Glomerular endothelial cell (primary cell): ENCODE data around the gene ARHGEF28. TPM values are rescaled to one million over a fixed set of nuclear protein-coding genes. Genes with fewer than 3 reads are reported as not detected.
A peak's percentile ranks its signal among the peaks of the same experiment; 100 is the strongest.

ENCODE experiments used
- DNase-seq: peaks from one replicate; pipeline ENCODE4 v3.0.0-alpha.2; 2011; ENCODE audit warnings: low read depth, low spot score; ENCODE audit errors: extremely low read depth
- total RNA-seq: library from RNA; depleted of rRNA; stranded (reverse); fragments of >200 nt; gene quantifications from 2 replicates; pipeline ENCODE4 v1.2.3, GENCODE V29; 2015

ARHGEF28 gene
- total RNA-seq, 1 donor from 2014 or later = 143 TPM

DNA sequence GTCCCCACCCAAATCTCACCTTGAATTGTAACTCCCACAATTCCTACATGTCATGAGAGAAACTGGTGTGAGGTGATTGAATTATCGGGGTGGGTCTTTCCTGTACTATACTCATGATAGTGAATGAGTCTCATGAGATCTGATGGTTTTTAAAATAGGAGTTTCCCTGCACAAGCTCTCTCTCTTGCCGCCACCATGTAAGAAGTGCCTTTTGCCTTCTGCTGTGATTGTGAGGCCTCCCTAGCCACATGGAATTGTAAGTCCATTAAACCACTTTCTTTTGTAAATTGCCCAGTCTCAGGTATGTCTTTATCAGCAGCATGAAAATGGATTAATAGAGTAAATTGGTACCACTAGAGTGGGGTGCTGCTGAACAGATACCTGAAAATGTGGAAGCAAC, 140.9 kb downstream of the ARHGEF28 start:
- no peak for DNase-seq

DNA sequence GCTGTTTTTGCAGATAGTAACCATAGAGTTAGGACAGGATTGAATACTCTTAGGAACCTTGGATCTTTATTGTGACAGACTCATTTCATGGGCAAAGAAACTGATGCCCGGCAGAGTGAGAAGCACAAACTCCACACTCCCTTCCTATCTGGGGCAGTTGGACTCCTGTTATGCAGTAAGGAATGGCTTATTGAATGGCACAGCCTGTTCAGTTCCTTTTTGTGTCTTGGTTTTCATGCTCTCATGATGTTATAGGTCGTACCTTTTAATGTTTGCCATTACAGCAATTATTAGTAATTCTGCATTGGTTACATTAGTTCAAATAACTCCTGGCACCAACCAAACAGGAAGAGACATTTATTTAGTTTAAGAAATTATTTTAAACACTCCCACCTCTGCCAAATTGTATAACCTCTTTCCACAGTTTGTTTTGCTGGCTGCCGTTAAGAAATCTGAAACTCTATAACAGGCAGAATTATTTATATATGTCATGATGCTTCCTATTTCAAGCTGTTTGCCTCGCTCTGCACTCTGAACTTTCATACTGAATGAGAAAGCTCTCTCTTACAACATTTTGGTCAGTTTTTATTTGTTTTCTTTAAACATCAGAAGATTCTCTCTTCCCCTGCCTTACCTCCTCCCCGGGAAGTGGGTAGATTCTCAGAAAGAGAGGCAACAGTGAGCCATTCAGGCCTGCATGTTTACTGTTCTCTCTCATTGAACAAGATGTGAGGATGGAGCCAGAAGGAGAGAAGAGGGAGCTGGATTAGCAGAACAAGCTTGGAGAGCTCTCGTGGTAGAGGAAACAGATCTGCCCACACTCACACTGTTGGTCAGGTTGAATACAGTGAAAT, 144.4 kb downstream of the ARHGEF28 start:
- no peak for DNase-seq

DNA sequence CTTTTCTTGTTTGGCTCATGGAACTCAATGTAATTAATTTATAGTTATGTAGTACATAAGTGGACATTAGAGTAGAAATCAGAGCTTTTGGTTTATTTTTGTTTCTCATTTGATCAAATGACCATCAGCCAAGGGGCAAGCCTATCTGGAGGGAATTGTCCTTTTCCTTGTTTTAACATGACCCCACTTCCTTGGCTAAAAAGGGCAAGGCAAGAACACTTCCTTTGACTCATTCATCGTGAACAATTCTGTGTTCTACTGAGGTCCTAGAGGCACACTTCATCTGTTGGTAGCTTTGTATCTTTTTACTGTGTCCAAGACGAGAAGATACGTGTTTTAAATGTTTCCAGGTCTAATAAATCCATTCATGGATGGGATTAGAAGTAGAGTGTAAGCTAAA, 148.9 kb downstream of the ARHGEF28 start:
- peak; percentile 76 for DNase-seq

DNA sequence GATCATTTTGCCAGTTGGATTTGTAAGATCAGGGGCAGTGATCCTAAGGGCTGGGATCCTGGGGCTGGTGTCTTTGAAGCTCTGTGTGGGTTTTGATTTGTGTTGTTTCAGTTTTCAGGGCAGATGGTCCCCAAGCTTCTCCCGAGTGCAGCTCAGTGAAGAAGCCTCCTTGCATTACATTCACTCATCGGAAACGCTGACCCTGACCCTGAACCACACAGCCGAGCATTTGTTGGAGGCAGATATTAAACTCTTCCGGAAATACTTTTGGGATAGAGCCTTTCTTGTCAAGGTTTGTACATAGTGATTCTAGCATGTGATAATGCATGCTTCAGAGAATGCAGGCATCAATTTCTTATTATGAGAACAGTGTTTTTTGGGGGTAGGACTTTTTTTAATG, 150.4 kb downstream of the ARHGEF28 start:
- no peak for DNase-seq

DNA sequence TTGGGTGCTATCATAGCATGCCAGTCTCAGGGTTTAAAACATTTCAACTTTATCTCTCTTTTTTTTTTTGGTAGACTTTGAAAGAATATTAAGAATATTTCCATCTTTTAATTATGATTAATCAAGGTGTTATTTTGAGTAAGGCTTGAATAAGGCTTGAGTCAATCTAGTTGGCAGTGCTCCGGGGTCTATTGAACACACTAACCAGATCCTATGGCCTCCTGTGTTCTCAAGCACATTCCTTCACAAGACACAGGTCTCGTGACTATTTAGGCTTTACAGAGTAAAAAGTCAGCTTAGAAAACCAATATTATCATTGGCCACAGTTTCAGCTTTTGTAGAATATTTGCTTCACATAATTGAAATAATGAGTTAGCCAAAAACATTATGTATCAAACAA, 151.2 kb downstream of the ARHGEF28 start:
- no peak for DNase-seq

DNA sequence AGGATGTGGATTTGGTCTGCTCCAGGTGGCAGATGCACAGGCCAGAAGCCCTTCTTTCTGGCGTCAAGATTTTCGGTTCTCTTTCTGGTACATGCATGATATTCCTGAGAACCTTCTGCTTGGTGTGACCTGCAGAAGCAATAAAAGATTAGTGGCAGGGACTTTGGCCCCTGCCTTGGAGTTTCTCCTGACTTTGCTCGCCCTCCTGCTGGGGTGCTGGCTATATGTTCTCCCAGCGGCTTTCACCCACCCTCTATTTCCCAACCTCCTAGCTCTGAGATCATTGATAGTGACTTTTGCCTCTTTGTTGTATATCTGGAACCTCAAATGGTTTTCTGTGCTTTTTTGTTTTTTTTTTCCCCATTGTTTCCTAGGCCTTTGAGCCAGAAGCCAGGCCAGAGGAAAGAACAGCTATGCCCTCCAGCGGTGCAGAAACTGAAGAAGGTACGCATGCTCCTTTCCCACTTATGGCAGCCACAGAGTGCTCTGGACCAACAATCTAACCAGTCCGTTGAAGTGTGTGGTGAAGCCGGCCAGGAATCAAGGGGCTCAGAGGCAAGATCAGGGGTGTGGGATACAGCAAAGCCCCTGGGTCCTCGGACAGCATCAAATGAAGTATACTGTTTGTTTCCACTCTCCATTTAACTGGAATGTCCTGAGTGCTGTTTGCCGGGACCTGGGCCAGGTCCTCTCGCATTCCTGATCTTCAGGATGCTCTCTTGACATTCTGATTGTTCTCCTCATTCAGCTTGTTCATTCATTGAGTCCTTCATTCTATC, 154.5 kb downstream of the ARHGEF28 start:
- no peak for DNase-seq

DNA sequence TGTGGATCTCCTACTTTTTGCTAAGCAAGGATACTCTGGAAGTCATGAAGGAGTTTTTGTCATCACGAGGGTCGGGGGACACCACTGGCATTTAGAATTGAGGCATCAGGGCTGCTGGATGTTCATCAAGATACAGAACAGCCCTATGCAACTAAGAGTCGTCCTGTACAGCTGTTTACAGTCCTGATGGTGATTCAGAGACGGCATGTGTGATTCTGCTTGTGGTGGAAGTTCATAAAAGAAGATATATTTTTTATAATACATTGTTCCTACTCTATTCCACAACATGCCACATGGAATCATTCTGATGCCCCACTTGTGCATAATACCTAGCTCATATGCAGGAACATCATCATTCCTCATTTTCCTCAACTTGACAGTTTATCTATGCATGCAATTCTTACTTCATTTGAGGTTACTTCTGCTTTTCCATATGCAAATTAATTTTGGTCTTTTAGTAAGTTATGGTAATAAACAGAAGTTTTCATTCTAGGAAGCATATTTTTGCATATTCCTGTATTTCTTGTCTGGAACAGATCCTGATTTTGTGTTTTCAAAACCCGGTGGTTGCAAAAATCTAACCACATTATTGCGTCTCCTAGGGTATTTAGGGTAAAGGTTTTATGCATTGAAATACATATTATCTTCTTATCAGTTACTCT, 155.2 kb downstream of the ARHGEF28 start:
- DNase-seq = no peak

DNA sequence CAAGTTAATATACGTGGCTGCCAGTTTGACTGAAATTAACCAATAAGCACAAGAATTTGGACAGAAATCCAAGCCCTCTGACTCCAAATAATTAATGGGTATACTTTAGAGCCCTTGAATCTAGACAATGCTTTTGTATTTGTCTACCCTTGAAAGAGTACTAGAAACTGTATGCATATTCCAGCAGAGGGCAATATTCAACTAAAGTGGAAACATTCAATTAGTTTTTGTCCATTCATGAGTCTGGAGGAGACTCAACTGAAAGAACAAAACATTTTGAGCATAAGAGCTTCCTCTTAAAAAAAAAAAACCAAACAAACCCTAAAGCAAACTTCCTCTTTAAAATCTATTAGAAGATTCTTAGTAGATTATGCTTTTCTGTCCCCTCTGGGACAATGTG, 157.8 kb downstream of the ARHGEF28 start:
- DNase-seq = no peak

DNA sequence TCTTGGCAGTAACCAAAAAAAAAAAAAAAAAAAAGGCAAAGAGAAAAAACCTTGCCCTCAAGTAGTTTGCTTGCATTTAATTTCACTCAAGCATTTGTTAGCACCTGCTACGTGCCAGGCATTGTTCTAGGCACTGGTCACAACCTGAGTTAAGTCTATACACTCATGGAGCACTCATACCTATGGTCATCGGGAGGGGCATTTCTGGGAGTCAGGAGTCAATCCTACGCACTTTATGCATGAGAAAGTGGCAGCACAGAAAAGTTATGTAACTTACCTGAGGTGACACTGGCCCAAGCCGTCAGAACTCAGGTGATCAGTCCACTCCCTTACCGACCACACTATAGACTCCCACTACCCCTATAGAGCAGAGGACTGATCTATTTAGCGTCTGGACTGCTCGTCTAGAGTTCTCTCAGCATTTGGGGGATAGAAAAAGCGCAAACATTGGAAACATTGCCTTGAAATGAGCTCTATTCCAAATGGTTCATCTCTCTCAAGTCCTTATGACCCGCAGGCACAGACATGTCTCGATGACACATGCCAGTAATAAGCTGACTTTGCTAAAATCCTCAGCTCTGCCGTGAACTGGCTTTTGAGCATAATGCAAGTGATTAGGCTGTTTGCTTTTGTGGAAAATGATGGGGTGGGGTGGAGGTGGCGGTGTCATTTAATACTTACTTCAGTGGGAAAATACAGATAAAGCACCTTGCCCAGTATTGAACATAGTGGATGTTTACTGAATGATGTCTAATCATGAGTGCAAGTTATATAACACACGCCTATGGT, 160.2 kb downstream of the ARHGEF28 start:
- DNase-seq = no peak

DNA sequence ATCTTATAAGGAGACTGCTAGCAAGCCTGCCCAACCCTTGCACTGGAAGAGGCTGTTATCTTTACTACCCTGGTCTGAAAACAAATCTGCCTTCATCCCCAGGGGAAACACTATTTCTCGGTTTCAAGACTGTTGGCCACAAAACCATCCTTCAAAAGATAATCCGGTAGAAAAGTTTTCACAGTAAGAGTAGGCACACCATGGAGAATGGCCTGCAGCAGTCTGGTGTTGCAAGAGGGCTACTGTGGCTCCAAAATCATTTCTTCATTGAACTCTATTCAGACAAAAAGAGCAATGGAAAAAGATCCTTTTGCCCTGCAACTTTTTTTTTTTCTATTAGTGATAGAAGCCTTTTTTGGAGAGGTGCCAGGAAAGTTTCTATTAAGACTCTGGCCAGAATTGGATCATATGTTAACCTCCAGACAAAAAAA, 163.9 kb downstream of the ARHGEF28 start:
- DNase-seq = no peak

DNA sequence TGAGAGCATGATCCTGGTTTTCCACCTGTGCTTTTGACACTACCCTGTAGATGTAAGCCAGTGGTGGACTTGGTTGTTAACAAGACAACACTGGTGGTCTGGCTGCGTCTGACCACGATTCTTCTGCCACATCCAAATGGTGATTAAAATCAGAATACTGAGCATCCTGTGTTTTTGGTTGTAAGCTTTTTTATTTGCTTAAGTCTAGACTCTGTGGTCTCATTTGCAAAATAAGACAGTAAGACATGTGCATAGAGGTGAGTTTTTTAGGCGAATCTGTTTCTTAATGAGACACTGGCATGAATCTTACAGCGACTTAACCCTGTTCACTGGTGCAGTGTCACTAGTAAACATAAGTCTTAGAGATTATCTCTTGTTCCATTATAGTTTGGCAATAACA, 165.4 kb downstream of the ARHGEF28 start:
- DNase-seq = no peak

DNA sequence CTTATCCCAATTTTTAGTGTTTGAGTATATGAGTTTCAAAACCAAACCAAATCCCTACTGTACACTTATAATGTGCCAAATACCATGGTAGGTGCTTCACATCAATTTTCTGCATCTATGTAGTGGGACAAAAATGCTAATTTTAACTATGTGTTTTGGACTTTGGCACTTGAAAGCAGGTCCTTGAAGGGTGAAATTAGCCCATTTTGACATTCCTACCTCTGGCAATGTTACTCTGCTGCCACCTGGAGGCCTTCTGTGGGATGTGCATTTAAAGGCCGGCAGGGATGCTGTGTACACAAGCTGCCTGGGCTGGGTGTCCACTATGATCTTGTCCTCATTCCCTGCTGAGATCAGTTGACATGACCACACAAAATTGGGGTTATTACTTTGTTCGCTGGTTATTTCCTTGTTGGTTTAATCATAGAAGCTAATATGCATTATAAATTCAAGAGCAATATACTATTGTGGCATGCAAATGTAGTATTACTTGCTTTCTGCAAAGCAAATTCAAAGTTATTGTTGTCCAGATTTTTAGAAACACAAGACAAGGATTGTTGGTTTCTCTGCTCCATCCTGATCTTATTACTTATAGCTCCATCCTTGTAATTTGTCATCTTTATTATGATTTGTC, 166.8 kb downstream of the ARHGEF28 start:
- DNase-seq = no peak

DNA sequence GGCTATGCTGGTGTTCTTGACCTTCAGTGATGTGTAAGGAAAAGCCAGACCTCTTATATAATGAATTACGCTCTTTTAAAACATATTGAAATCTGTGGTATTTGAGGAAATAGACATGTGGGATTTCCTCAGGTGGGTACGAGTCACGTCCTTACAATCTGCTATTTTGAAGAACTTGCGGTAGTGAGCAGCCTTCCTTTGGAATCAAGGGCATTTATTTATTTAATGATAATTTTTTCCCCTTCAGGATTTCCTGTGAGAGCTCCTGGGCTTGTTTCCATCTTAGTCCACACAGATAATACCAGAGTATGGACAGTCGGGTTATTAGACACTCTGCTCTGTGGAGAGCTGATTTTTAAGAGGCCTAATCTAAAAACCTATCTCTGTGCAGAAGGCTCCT, 167.9 kb downstream of the ARHGEF28 start:
- DNase-seq = no peak

DNA sequence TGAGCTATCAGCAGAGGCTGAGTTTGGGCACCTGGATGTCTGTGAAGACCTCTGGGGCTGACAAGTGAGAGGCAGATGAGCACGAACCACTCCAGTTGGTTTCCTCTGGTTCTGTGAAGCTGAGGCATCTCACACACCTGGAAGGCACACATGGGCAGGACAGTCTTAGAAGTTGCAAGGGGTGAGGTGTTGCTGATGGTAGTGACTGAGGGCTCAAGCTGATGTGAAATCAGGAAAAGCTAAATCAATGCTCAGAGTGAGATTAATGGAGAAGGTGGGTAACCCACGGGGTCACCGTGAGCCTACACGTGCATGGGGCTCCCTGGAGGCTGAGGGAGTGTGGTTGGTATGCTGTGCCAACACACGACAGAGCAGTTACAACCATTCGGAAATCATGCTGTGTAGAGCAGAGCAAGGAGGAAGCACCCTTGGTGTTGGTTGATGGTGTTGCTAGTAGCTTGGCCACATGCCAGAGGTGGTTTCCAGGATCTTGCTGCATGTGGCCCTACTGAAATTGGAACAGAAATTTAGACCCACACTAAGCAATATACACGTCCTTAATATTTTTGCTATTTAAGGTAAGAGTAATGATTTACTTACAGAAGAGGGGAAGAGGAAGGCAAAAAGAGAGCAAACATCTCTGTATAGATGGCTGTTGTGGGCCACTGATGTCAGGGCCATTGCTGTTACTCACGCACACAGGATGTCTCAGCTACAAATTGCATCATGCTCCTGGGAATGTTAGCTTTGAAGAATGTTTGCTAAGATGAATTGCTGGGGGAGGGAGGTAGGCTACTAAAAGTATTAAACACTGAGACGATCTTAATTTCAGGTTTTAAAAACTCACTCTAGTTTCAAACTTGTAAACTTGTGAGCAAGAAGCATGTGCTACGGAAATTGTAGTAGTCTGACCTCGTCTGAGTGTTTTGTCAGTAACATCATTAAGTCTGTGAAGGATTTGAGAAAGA, 170.5 kb downstream of the ARHGEF28 start:
- peak; percentile 93 for DNase-seq

DNA sequence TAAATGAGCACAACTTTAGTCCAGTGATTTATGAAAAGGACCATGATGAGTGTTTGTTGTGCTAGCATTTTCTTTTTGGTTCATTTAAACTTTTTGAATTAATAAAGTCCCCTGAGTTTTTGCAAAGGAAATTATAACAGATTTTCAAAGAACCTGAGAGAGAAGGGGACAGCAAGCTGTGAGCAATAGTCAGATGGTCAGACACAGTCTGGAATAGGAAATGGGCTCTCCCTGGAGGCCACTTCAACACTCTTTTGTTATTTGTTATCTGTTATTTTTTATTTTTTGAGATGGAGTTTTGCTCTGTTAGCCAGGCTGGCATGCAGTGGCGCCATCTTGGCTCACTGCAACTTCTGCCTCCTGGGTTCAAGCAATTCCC, 171.1 kb downstream of the ARHGEF28 start:
- no peak for DNase-seq

DNA sequence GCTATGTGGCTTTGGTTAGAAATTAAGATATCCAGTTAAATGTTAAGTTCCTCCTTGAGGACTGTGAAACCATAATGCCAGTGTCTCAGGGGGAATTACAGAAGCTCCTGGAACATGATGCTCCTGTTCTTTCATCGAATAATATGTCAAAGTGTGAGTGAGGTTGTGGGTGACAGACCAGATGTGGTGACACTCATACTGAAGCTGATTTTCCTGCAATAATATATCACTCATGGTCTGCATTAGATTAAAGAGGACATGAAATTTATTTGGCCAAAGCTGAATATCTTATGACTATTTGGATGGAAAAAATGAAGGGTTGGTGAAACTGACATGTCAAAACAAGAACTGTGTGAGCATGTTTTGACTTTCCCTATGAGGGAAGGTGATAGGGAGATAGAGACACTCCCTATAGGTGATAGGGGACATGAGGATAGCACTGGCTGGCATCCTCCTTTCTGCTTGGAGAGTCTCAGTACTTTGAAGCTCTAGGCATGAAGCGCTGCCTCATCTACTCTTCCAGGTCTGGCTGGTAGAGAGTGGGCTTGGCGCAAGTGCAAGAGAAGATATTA, 173.5 kb downstream of the ARHGEF28 start:
- DNase-seq = no peak

DNA sequence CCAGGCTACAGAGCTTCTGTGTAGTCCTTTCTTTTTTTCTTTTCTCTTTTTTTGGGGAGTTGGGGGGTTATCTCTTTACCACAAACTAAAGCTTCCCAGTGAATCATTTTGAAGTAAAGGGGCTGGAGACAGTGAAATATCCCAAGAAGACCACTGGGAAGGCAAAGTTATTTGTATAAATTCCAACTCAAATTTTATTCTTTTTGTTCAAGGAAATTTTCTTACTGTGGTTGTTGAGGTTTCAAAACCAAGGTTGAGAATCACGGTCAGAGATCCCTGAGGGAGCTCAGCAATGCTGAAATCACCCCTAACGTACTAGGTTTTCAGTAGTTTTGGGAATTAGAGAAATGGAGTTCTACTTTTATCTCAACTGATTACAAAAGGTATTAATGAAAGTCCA, 175.7 kb downstream of the ARHGEF28 start:
- DNase-seq = no peak

DNA sequence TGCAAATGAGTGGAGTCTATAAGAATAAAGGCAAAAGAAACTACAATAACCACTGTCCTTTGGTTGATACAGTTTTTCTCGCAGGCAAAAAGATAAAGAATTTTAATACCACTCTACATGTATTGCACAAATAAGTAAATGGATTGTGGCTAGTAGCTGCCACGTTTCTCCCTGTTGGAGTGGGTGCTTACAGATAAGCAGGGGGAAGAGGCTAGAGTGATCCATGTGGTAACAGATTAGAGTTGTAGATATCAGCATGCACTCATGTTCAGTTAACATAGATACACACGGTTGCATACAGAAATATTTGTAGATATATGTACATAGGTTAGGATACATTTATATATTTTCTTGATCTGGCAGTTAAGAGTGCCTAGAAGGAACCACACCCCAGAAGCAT, 179.5 kb downstream of the ARHGEF28 start:
- no peak for DNase-seq

DNA sequence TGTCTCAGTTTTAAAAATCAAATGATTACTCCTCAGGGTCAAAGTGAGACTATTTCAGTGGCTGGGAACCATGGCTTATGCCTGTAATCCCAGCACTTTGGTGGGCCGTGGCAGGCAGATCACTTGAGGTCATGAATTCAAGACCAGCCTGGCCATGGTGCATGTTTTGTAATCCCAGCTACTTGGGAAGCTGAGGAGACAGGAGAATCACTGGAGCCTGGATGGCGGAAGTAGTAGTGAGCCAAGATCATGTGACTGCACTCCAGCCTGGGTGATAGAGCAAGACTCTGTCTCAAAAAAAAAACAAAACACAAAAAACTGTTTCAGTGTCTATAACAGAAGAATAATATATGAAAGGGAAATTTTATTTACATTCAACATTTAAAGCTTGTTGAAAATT, 182.9 kb downstream of the ARHGEF28 start:
- no peak for DNase-seq
